Vagina (tissue), 2 donors: ENCODE measurements around the gene UROC1. TPM values are rescaled to one million over a fixed set of nuclear protein-coding genes. Genes with fewer than 3 reads are reported as not detected.

Experiments
- DNase-seq, 2 donors: peaks; one replicate each; pipeline ENCODE4 v3.0.0-alpha.2; 2017; ENCODE audit errors: extremely low spot score in 2 of 2
- H3K27ac ChIP-seq: fragments of 200-600 bp; sonication (generic); one replicate; pipeline ENCODE4 v1.5.1; 2019
- H3K27me3 ChIP-seq: fragments of 200-600 bp; sonication (generic); one replicate; pipeline ENCODE4 v1.5.1; 2019
- H3K36me3 ChIP-seq, 2 donors: fragments of 200-600 bp; sonication (generic); one replicate each; pipeline ENCODE4 v1.5.1; 2017 to 2019
- H3K4me1 ChIP-seq: fragments of 200-600 bp; sonication (generic); one replicate; pipeline ENCODE4 v1.5.1; 2019
- H3K4me3 ChIP-seq, 2 donors: fragments of 200-600 bp; sonication (generic); 1 replicate in 1 of 2; 2 replicates in 1 of 2; pipeline ENCODE4 v1.5.1; 2016 to 2019
- H3K9me3 ChIP-seq: fragments of 200-600 bp; sonication (generic); one replicate; pipeline ENCODE4 v1.5.1; 2019
- POLR2A ChIP-seq, 2 donors: fragments of 450-650 bp; IDR thresholded peaks; one replicate each; pipeline ENCODE4 v1.6.1; 2017; ENCODE audit warnings: antibody characterized with exemption in 2 of 2, mild to moderate bottlenecking in 2 of 2, moderate library complexity in 2 of 2
- POLR2AphosphoS5 ChIP-seq, 2 donors: sonication (generic); formaldehyde crosslinking; IDR thresholded peaks; one replicate each; pipeline ENCODE4 v1.9.0; 2017; ENCODE audit warnings: antibody characterized with exemption in 2 of 2, mild to moderate bottlenecking in 2 of 2, low read depth in 1 of 2; ENCODE audit not compliant: insufficient read depth in 1 of 2
- intact Hi-C: fragments of 100-400 bp; cut with DNase I; formaldehyde crosslinking; loops from one replicate; pipeline ENCODE4 v1.15.1; 2023
- total RNA-seq: library from RNA; depleted of rRNA; stranded (reverse); fragments of >200 nt; gene quantifications from one replicate; pipeline ENCODE4 v1.2.3, GENCODE V29; 2016
- TF ChIP-seq, protein P1 (sequence below), 3 experiments: fragments of 450-650 bp in 2 of 3; fragments of 200-600 bp in 1 of 3; sonication (generic) in 1 of 3; IDR thresholded peaks; one replicate each; pipeline ENCODE4 v1.5.1; 2017 to 2019; ENCODE audit warnings: antibody characterized with exemption in 3 of 3, mild to moderate bottlenecking in 2 of 3, moderate library complexity in 2 of 3

The UROC1 gene
- total RNA-seq, 1 donor from 2014 or later, result not detected

DNA sequence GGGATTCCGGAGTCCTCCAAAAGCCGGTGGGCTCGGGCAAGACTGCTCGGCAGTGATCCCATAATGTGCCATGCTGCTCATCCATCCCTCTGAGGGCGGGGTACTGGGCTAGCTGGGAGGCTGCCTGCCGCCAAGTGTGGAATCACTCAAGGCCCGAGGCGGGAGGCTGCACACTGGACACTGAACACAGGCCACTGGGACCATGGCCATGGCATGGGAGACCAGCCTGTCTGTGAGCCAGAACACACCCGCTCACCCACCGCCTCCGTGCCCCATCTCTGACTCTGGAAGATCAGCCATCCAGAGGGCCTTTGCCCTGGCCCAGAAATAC, 39.8 kb upstream of the UROC1 start:
- H3K9me3 ChIP-seq, result no peaks in the 10 kb centered on the region
- peak; percentile 67 to 89 for DNase-seq
- no peak overlapping the region for H3K27ac ChIP-seq
- no peaks in the 10 kb centered on the region for H3K36me3 ChIP-seq
- H3K27me3 ChIP-seq, result no peaks in the 10 kb centered on the region
- H3K4me1 ChIP-seq, result no peaks in the 10 kb centered on the region
- TF ChIP-seq, protein P1, sequence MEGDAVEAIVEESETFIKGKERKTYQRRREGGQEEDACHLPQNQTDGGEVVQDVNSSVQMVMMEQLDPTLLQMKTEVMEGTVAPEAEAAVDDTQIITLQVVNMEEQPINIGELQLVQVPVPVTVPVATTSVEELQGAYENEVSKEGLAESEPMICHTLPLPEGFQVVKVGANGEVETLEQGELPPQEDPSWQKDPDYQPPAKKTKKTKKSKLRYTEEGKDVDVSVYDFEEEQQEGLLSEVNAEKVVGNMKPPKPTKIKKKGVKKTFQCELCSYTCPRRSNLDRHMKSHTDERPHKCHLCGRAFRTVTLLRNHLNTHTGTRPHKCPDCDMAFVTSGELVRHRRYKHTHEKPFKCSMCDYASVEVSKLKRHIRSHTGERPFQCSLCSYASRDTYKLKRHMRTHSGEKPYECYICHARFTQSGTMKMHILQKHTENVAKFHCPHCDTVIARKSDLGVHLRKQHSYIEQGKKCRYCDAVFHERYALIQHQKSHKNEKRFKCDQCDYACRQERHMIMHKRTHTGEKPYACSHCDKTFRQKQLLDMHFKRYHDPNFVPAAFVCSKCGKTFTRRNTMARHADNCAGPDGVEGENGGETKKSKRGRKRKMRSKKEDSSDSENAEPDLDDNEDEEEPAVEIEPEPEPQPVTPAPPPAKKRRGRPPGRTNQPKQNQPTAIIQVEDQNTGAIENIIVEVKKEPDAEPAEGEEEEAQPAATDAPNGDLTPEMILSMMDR (IDR thresholded peaks at IDR 0.05), result no peak
- H3K4me3 ChIP-seq, result no peak overlapping the region
- intact Hi-C loops, result no loop called here

DNA sequence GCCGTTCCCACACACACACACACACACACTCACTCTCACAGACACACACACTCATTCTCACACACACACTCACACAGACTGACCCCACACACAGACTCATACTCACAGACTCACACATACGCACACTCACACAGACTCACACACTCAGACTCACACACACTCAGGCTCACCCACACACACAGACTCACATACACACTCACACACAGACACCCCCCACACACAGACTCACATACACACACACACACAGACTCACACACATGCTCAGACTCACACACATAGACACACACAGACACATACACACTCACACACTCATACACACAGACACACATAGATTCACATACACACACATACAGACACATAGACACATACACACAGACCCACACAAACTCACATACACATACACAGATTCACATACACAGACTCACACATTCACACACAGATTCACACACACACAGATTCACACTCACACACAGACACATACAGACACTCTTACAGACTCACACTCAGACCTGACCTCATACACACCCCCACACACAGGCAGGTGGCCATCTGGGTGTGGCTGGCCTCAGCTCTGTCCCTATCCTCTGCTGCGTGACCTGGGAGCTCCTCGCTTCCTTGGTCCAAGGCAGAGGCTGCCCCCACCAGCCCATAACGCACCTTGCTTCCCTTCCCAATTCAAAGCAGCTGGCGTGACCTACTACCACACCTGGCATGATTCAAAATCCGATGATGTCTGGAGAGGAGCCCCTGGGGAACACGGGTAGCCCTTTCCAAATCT, 39.3 kb upstream of the UROC1 start:
- TF ChIP-seq POLR2A (IDR thresholded peaks at IDR 0.05) (no peak), POLR2AphosphoS5 (IDR thresholded peaks at IDR 0.05; ENCODE audit: insufficient read depth in 1 of 2, low read depth in 1 of 2) (no peak)
- TF ChIP-seq, protein P1 (IDR thresholded peaks at IDR 0.05), result no peak
- DNase-seq, result peak; percentile 69 to 92
- H3K4me1 ChIP-seq, result no peaks in the 10 kb centered on the region
- no peaks in the 10 kb centered on the region for H3K27me3 ChIP-seq
- no peaks in the 10 kb centered on the region for H3K9me3 ChIP-seq
- H3K27ac ChIP-seq, result no peak overlapping the region
- H3K4me3 ChIP-seq, result no peak overlapping the region
- intact Hi-C loops, result no loop called here
- H3K36me3 ChIP-seq, result no peaks in the 10 kb centered on the region

DNA sequence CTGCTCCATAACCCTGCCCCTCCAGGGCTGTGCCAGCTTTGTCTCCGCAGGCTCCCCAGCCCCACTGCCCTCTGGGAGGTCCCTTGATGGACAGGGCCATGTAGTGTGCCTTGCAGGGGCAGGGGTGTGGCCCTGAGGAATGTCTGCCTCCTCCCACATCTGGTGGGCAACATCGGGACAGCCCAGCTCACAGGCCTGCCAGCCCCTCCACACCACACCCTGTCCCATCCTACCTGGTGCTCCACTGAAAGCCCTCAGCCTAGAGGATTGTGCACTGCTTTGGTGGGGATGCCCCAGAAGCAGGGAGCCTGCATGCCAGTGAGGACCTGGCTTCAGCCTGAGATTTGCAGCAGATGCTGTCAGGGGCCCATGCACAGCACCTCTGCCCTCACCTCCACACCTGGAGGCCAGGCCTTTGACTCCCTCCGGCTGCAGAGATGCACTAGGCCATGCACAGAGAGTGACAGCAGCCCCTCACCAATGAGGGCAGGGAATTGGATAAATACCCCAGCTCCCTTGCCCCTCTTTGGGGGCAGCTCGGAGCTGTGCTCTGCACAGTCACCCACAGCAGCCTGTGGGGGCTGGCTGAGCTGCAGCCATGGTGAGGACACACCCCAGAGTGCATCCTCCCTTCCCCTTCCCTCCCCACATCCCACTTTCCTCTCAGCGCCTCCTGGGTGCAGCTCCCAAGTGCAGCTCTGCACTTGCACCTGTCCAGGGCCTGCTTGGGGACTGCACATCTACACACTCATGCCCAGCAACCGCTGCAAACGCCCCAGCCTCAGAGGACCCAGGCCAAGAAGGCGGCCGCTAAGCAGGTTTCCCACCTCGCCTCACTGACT, 38.4 kb upstream of the UROC1 start:
- H3K36me3 ChIP-seq, result no peaks in the 10 kb centered on the region
- no peak overlapping the region for H3K27ac ChIP-seq
- intact Hi-C loops, result no loop called here
- TF ChIP-seq POLR2A (IDR thresholded peaks at IDR 0.05), result no peak
- no peak for TF ChIP-seq POLR2AphosphoS5 (IDR thresholded peaks at IDR 0.05; ENCODE audit: insufficient read depth in 1 of 2, low read depth in 1 of 2)
- TF ChIP-seq, protein P1 (IDR thresholded peaks at IDR 0.05), result no peak
- H3K9me3 ChIP-seq, result no peaks in the 10 kb centered on the region
- no peaks in the 10 kb centered on the region for H3K27me3 ChIP-seq
- H3K4me3 ChIP-seq, result no peak overlapping the region
- no peaks in the 10 kb centered on the region for H3K4me1 ChIP-seq
- DNase-seq, result peak; percentile 76 to 84

DNA sequence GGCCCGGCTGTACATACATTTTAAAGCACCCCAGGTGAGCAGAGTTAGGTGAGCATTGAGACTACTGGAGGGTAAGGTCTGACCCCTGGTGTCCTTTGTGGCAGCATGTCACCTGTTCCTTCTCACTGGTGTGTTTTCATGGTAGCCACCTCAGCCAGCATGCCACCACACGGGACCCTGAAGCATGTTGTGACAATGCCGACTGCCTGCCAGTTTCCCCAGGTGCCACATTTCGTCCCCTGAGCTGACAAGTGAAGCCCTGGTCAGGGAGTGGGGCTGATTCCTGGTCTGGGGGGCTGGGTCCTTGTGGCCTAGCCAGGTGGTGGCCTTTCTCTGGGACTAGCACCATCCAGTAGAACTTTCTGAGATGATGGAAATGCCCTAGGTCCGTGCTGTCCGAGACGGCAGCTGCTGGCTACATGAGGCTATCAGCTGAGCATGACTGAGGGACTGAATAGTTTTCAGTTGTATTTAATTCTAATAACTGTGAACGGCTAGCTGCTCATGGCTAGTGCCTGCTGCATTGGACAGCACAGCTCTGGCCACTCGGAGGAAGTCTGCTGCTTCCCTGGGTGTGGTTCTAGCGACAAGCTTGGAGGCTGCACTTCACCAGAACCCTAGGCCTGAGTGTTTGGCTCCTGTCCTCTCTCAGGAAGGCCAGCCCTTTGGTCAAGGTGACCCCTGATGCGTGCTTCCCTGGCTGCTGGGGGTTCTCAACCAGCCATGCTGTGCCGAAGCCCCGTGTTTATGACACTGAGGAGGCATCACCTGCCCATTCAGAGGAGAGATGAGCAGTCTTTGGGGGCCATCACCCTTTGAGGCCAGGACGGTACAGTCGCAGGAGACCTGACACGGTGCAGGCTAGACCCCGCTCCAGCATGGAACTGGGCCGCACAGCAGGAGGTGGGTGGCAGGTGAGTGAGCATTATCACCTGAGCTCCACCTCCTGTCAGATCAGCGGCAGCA, 37.3 kb upstream of the UROC1 start:
- no peak overlapping the region for H3K27ac ChIP-seq
- no peaks in the 10 kb centered on the region for H3K4me1 ChIP-seq
- peak; percentile 70 to 72 for DNase-seq
- no peak overlapping the region for H3K4me3 ChIP-seq
- intact Hi-C loops, result no loop called here
- H3K27me3 ChIP-seq, result no peaks in the 10 kb centered on the region
- H3K36me3 ChIP-seq, result no peaks in the 10 kb centered on the region
- H3K9me3 ChIP-seq, result no peaks in the 10 kb centered on the region
- TF ChIP-seq POLR2A (IDR thresholded peaks at IDR 0.05) (no peak), POLR2AphosphoS5 (IDR thresholded peaks at IDR 0.05; ENCODE audit: insufficient read depth in 1 of 2, low read depth in 1 of 2) (no peak)
- TF ChIP-seq, protein P1 (IDR thresholded peaks at IDR 0.05), result no peak
